GM12878 (cell line): ENCODE measurements around the gene TMEM167A. TPM values are rescaled to one million over a fixed set of nuclear protein-coding genes. Genes with fewer than 3 reads are reported as not detected.

Source experiments
- ATAC-seq: fragments of 200-7000 bp; cut with Tn5 transposase; 3 replicates; pipeline ENCODE4 v1.9.1; 2020; ENCODE audit warnings: mild to moderate bottlenecking, moderate library complexity
- BruUV-seq: library from RNA; stranded (reverse); fragments of 400-500 nt; replicated peaks from 2 replicates; lab custom pipeline; 2021; lab: Mats Ljungman, UMichigan
- CTCF ChIA-PET: fragments of 300-600 bp; sonication (Branson Sonifier 250); formaldehyde crosslinking; extraction: SDS; loops from one replicate; lab custom pipeline; 2021; ENCODE audit warnings: inconsistent platforms; lab: Yijun Ruan, JAX
- POLR2A ChIA-PET: fragments of 350-600 bp; formaldehyde crosslinking; extraction: SDS; loops from one replicate; lab custom pipeline; 2021; ENCODE audit warnings: inconsistent platforms; lab: Charles Lee
- RAD21 ChIA-PET: fragments of 300-600 bp; sonication (Branson Sonifier 250); formaldehyde crosslinking; loops from one replicate; lab custom pipeline; 2023; ENCODE audit warnings: antibody characterized with exemption; ENCODE audit not compliant: unreplicated experiment; lab: Charles Lee
- SMC1A ChIA-PET: fragments of 300-600 bp; sonication (Branson Sonifier 250); formaldehyde crosslinking; loops from one replicate; lab custom pipeline; 2023; ENCODE audit not compliant: unreplicated experiment, uncharacterized antibody; lab: Charles Lee
- DNase-seq: peaks from one replicate; pipeline ENCODE4 v3.0.0-alpha.2; 2011; ENCODE audit warnings: low read depth, low spot score
- FAIRE-seq: peaks from 3 replicates; lab custom pipeline; 2011; peaks lifted over from hg19 to GRCh38; lab: Jason Lieb, UNC
- H2AFZ ChIP-seq: 2 replicates; pipeline ENCODE4 v1.6.0; 2011; ENCODE audit warnings: low read depth, low read length, control low read depth; ENCODE audit not compliant: control insufficient read depth
- H3K27ac ChIP-seq: 2 replicates; pipeline ENCODE4 v1.5.1; 2011; ENCODE audit warnings: control low read depth; ENCODE audit not compliant: control insufficient read depth, insufficient read depth
- H3K27me3 ChIP-seq, 2 experiments: replicated peaks in 1 of 2; 2 replicates each; pipeline versions ENCODE4 v1.6.0 to v1.6.1; 2011; ENCODE audit warnings: low read length in 1 of 2; ENCODE audit not compliant: control insufficient read depth in 2 of 2, insufficient read depth in 2 of 2
- H3K36me3 ChIP-seq, 2 experiments: 2 replicates each; pipeline ENCODE4 v1.5.1; 2011; ENCODE audit warnings: low read length in 1 of 2; ENCODE audit not compliant: control insufficient read depth in 2 of 2, insufficient read depth in 2 of 2
- H3K4me1 ChIP-seq: 2 replicates; pipeline ENCODE4 v1.6.1; 2011; ENCODE audit warnings: mild to moderate bottlenecking, low read length, moderate library complexity, mixed read lengths; ENCODE audit not compliant: control insufficient read depth, insufficient read depth
- H3K4me2 ChIP-seq: 2 replicates; pipeline ENCODE4 v1.6.0; 2011; ENCODE audit warnings: control low read depth; ENCODE audit not compliant: control insufficient read depth, insufficient read depth
- H3K4me3 ChIP-seq: fragments of 200-600 bp; sonication (generic); 2 replicates; pipeline ENCODE4 v1.5.1; 2016
- H3K79me2 ChIP-seq: 2 replicates; pipeline ENCODE4 v1.6.0; 2011; ENCODE audit warnings: low read length; ENCODE audit not compliant: control insufficient read depth, insufficient read depth
- H3K9ac ChIP-seq: 2 replicates; pipeline ENCODE4 v1.8.0; 2011; ENCODE audit warnings: low read length, control low read depth, mixed read lengths; ENCODE audit not compliant: control insufficient read depth, insufficient read depth
- H3K9me3 ChIP-seq: replicated peaks from 3 replicates; pipeline ENCODE4 v1.5.1; 2011; ENCODE audit warnings: mild to moderate bottlenecking, low read length; ENCODE audit not compliant: control insufficient read depth, insufficient read depth
- H4K20me1 ChIP-seq: 2 replicates; pipeline ENCODE4 v1.6.0; 2011; ENCODE audit not compliant: control insufficient read depth, insufficient read depth
- BACH1 ChIP-seq: fragments of 450-650 bp; IDR thresholded peaks from 2 replicates; pipeline ENCODE4 v1.6.1; 2017; ENCODE audit warnings: mild to moderate bottlenecking, borderline replicate concordance
- BHLHE40 ChIP-seq, 2 experiments: fragments of 450-650 bp in 1 of 2; IDR thresholded peaks; 2 replicates each; pipeline ENCODE4 v1.6.1; 2011 to 2017; ENCODE audit warnings: low read depth in 2 of 2, borderline replicate concordance in 1 of 2, improper control_type of control experiment in 1 of 2, low read length in 1 of 2, mild to moderate bottlenecking in 1 of 2
- DPF2 ChIP-seq: fragments of 450-650 bp; IDR thresholded peaks from 2 replicates; pipeline ENCODE4 v1.6.1; 2017; ENCODE audit warnings: mild to moderate bottlenecking
- EED ChIP-seq: sonication (generic); IDR thresholded peaks from 2 replicates; pipeline ENCODE4 v1.6.1; 2016; ENCODE audit warnings: antibody characterized with exemption, low read depth
- ETV6 ChIP-seq, 2 experiments: fragments of 450-650 bp in 1 of 2; IDR thresholded peaks in 1 of 2; conservative IDR thresholded peaks in 1 of 2; 2 replicates each; pipeline ENCODE4 v1.6.1; 2014; ENCODE audit warnings: antibody characterized with exemption in 1 of 2, borderline replicate concordance in 1 of 2, low read depth in 1 of 2, mild to moderate bottlenecking in 1 of 2, moderate library complexity in 1 of 2
- HDAC6 ChIP-seq: fragments of 200-600 bp; sonication (generic); IDR thresholded peaks from one replicate; pipeline ENCODE4 v1.8.0; 2017; ENCODE audit warnings: antibody characterized with exemption; ENCODE audit not compliant: unreplicated experiment
- JUND ChIP-seq: IDR thresholded peaks from 2 replicates; pipeline ENCODE4 v1.6.1; 2012; ENCODE audit warnings: low read depth, mild to moderate bottlenecking, low read length, improper control_type of control experiment, moderate library complexity
- MYB ChIP-seq: fragments of 150-350 bp; IDR thresholded peaks from 2 replicates; pipeline ENCODE4 v1.6.1; 2014; ENCODE audit warnings: mild to moderate bottlenecking, low read depth, low read length, borderline replicate concordance
- MYC ChIP-seq: IDR thresholded peaks from 2 replicates; pipeline ENCODE4 v1.6.1; 2011; ENCODE audit warnings: mild to moderate bottlenecking, low read length, moderate library complexity, inconsistent platforms; ENCODE audit not compliant: insufficient read depth, insufficient replicate concordance, insufficient read length, severe bottlenecking
- RCOR1 ChIP-seq: conservative IDR thresholded peaks from 2 replicates; pipeline ENCODE4 v1.6.1; 2012; ENCODE audit warnings: low read depth, low read length, improper control_type of control experiment
- SMAD5 ChIP-seq: IDR thresholded peaks from 2 replicates; pipeline ENCODE4 v1.6.1; 2016; ENCODE audit warnings: antibody characterized with exemption, low read depth
- WRNIP1 ChIP-seq: IDR thresholded peaks from 2 replicates; pipeline ENCODE4 v1.6.1; 2011; ENCODE audit warnings: low read depth, low read length, improper control_type of control experiment, borderline replicate concordance
- ZNF207 ChIP-seq: fragments of 450-650 bp; IDR thresholded peaks from 2 replicates; pipeline ENCODE4 v1.6.1; 2014; ENCODE audit warnings: antibody characterized with exemption, mild to moderate bottlenecking, borderline replicate concordance
- WGBS: methylation state at CpG from one replicate; pipeline ENCODE4 v1.1.6; 2016; ENCODE audit warnings: low lambda C conversion rate; ENCODE audit not compliant: insufficient replicate concordance, insufficient coverage; ENCODE audit errors: missing lambda C conversion rate; 5-methylcytosine and 5-hydroxymethylcytosine counted together
- in situ Hi-C: fragments of 300-500 bp; cut with MboI; formaldehyde crosslinking; loops from 9 replicates; pipeline ENCODE4 v1.14.3; 2018; ENCODE audit warnings: mixed read lengths
- intact Hi-C: fragments of 100-400 bp; cut with micrococcal nuclease; formaldehyde crosslinking; loops from one replicate; pipeline ENCODE4 v1.14.2; 2022; ENCODE audit not compliant: unreplicated experiment
- polyA plus RNA-seq, 11 experiments: library from polyadenylated mRNA; depleted of rRNA in 4 of 11; unstranded in 6 of 11; stranded (reverse) in 5 of 11; fragments of >200 nt; fragmentation: Nextera tagmentation in 4 of 11; fragmentation: Illumina TruSeq in 1 of 11; extraction: Ambion mirVana in 4 of 11; extraction: Trizol in 1 of 11; gene quantifications; 1 replicate in 1 of 11; 2 replicates in 10 of 11; pipeline versions ENCODE4 v1.2.1 to v1.2.3, GENCODE V29; 2011 to 2016; ENCODE audit warnings: inconsistent platforms in 2 of 11, missing spikeins in 2 of 11, low read depth in 1 of 11
- total RNA-seq, 4 experiments: library from RNA; depleted of rRNA in 3 of 4; stranded (reverse); fragments of >200 nt in 3 of 4; fragmentation: Illumina TruSeq in 1 of 4; extraction: Trizol in 1 of 4; gene quantifications; 2 replicates each; pipeline versions ENCODE4 v1.2.1 to v1.2.3, GENCODE V29; 2013 to 2021
- TF ChIP-seq, protein P1 (sequence below): fragments of 450-650 bp; formaldehyde crosslinking; IDR thresholded peaks from 2 replicates; pipeline ENCODE4 v1.5.0; 2022; ENCODE audit warnings: mild to moderate bottlenecking, missing genetic modification characterization
- TF ChIP-seq, protein P2 (sequence below): fragments of 450-650 bp; IDR thresholded peaks from 2 replicates; pipeline ENCODE4 v1.6.1; 2016; ENCODE audit warnings: mild to moderate bottlenecking
- TF ChIP-seq, protein P3 (sequence below): fragments of 450-650 bp; IDR thresholded peaks from 2 replicates; pipeline ENCODE4 v1.6.1; 2017; ENCODE audit warnings: antibody characterized with exemption, mild to moderate bottlenecking, moderate library complexity

TMEM167A gene
- total and polyA plus RNA-seq, 10 of the 15 experiments (the other 5 are each of a cell fraction or from before 2014, with no cell fraction given) = 29.5 to 363 (median 85.6) TPM

DNA sequence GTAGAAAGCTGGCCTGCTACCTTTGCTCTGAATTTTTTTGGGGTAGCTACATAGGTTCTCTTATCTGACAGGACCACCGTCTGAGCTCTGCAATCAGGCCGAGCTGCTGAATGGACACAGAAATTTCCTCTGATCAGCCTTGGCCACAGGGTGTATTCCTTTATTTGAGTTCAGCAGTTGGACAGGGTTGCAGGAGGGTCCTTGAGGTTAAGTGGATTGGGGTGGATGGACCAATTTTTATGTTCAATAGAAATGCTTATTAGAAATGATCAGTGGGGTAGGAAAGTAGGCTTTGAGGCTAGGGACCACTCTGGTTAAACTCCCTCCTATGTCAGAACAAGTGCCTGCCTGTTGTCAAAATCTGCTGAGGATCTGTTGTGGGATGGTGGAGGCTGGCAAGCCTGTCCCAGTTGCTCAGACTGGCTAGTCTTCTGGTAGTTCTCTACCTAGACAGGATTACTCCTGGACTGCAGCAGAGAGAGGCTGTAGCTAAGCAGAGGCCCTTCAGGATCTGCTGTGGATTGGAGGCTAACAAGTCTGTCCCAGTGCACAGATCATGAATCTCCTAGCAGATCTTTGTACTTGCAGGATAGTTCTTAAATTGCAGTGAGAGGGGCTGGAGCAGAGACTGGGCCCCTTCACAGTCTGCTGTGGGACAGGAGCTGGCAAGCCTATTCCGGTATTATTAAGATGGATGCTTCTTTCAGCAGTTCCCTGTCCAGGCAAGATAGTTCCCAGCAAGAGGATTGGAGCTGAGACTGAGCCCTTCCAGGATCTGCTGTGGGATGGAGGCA lies 18.2 kb upstream of the TMEM167A start:
- DNase-seq (no peak), ATAC-seq (no peak), FAIRE-seq (no peak)
- CTCF ChIA-PET = no interaction called here
- Histone ChIP-seq H3K4me1 (0 out of 2 replicates have a peak, but pooled peaks cover 6% of the 10 kb centered on the region), H2AFZ (no peak overlapping the region), H3K9me3 (peaks cover 6% of the 10 kb centered on the region), H3K4me2 (no peak overlapping the region), H3K9ac (no peak overlapping the region), H3K27ac (no peak overlapping the region), H4K20me1 (no peaks in the 10 kb centered on the region), H3K79me2 (no peaks in the 10 kb centered on the region; the same call in 1 of the 2 replicates), H3K36me3 (no peaks in the 10 kb centered on the region), H3K4me3 (no peak overlapping the region), H3K27me3 (no peaks in the 10 kb centered on the region)
- BruUV-seq = no TSS peak
- RAD21 ChIA-PET = no interaction called here
- intact Hi-C loops = no loop called here
- WGBS = 95% methylated on average over 2 of the region's 3 CpGs
- SMC1A ChIA-PET = interaction anchor here (0.9 kb wide), 1 partner anchor 16 kb away, joined by 3 read pairs; no protein-coding TSS in a partner anchor
- POLR2A ChIA-PET = no interaction called here
- in situ Hi-C loops = no loop called here
- TF ChIP-seq DPF2 = no peak
- no peak for TF ChIP-seq ZNF207
- TF ChIP-seq, protein P1, sequence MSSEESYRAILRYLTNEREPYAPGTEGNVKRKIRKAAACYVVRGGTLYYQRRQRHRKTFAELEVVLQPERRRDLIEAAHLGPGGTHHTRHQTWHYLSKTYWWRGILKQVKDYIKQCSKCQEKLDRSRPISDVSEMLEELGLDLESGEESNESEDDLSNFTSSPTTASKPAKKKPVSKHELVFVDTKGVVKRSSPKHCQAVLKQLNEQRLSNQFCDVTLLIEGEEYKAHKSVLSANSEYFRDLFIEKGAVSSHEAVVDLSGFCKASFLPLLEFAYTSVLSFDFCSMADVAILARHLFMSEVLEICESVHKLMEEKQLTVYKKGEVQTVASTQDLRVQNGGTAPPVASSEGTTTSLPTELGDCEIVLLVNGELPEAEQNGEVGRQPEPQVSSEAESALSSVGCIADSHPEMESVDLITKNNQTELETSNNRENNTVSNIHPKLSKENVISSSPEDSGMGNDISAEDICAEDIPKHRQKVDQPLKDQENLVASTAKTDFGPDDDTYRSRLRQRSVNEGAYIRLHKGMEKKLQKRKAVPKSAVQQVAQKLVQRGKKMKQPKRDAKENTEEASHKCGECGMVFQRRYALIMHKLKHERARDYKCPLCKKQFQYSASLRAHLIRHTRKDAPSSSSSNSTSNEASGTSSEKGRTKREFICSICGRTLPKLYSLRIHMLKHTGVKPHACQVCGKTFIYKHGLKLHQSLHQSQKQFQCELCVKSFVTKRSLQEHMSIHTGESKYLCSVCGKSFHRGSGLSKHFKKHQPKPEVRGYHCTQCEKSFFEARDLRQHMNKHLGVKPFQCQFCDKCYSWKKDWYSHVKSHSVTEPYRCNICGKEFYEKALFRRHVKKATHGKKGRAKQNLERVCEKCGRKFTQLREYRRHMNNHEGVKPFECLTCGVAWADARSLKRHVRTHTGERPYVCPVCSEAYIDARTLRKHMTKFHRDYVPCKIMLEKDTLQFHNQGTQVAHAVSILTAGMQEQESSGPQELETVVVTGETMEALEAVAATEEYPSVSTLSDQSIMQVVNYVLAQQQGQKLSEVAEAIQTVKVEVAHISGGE (CRISPR knock-in tag) = no peak
- no peak for TF ChIP-seq ETV6 (conservative IDR thresholded peaks at IDR 0.05 in 1 of 2, IDR thresholded peaks at IDR 0.05 in 1 of 2; ENCODE audit: borderline replicate concordance in 1 of 2, low read depth in 1 of 2)
- TF ChIP-seq HDAC6 = no peak
- TF ChIP-seq MYB = no peak
- no peak for TF ChIP-seq EED
- TF ChIP-seq BHLHE40 (IDR thresholded peaks at IDR 0.05; ENCODE audit: borderline replicate concordance in 1 of 2, low read depth in 2 of 2, low read length in 1 of 2) = no peak
- TF ChIP-seq, protein P2, sequence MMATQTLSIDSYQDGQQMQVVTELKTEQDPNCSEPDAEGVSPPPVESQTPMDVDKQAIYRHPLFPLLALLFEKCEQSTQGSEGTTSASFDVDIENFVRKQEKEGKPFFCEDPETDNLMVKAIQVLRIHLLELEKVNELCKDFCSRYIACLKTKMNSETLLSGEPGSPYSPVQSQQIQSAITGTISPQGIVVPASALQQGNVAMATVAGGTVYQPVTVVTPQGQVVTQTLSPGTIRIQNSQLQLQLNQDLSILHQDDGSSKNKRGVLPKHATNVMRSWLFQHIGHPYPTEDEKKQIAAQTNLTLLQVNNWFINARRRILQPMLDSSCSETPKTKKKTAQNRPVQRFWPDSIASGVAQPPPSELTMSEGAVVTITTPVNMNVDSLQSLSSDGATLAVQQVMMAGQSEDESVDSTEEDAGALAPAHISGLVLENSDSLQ = no peak
- no peak for TF ChIP-seq MYC
- TF ChIP-seq RCOR1 = no peak
- TF ChIP-seq BACH1 = no peak
- TF ChIP-seq SMAD5 = no peak
- no peak for TF ChIP-seq WRNIP1
- no peak for TF ChIP-seq JUND
- TF ChIP-seq, protein P3, sequence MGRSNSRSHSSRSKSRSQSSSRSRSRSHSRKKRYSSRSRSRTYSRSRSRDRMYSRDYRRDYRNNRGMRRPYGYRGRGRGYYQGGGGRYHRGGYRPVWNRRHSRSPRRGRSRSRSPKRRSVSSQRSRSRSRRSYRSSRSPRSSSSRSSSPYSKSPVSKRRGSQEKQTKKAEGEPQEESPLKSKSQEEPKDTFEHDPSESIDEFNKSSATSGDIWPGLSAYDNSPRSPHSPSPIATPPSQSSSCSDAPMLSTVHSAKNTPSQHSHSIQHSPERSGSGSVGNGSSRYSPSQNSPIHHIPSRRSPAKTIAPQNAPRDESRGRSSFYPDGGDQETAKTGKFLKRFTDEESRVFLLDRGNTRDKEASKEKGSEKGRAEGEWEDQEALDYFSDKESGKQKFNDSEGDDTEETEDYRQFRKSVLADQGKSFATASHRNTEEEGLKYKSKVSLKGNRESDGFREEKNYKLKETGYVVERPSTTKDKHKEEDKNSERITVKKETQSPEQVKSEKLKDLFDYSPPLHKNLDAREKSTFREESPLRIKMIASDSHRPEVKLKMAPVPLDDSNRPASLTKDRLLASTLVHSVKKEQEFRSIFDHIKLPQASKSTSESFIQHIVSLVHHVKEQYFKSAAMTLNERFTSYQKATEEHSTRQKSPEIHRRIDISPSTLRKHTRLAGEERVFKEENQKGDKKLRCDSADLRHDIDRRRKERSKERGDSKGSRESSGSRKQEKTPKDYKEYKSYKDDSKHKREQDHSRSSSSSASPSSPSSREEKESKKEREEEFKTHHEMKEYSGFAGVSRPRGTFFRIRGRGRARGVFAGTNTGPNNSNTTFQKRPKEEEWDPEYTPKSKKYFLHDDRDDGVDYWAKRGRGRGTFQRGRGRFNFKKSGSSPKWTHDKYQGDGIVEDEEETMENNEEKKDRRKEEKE = no peak
